Neutrophil (primary cell): Measurements from ENCODE around the gene CTAG1B.
"Not testable (repeated sequence)": the region's sequence is repeated elsewhere in the genome, so short reads cannot be mapped to it uniquely, and the experiment has no call there.

Source experiments
- H3K27ac ChIP-seq: fragments of 200-600 bp; sonication (generic); 2 replicates; pipeline ENCODE4 v1.5.1; 2016; ENCODE audit warnings: mild to moderate bottlenecking, moderate library complexity
- H3K27me3 ChIP-seq: fragments of 200-600 bp; sonication (generic); 2 replicates; pipeline ENCODE4 v1.6.0; 2016; ENCODE audit warnings: mild to moderate bottlenecking
- H3K36me3 ChIP-seq: fragments of 200-600 bp; sonication (generic); 2 replicates; pipeline ENCODE4 v1.5.1; 2017
- H3K4me1 ChIP-seq, 2 experiments: fragments of 200-600 bp in 1 of 2; sonication (generic) in 1 of 2; 1 replicate in 1 of 2; 2 replicates in 1 of 2; pipeline versions ENCODE4 v1.5.1 to v1.6.1; 2013 to 2016; ENCODE audit warnings: low read depth in 1 of 2, low read length in 1 of 2, mild to moderate bottlenecking in 1 of 2, moderate library complexity in 1 of 2; ENCODE audit not compliant: control insufficient read depth in 1 of 2, insufficient read depth in 1 of 2
- H3K4me3 ChIP-seq, 2 experiments: fragments of 200-600 bp in 1 of 2; sonication (generic) in 1 of 2; 1 replicate in 1 of 2; 2 replicates in 1 of 2; pipeline ENCODE4 v1.5.1; 2013 to 2016; ENCODE audit warnings: low read depth in 1 of 2, low read length in 1 of 2, mild to moderate bottlenecking in 1 of 2, moderate library complexity in 1 of 2
- H3K9me3 ChIP-seq: fragments of 200-600 bp; sonication (generic); 2 replicates; pipeline ENCODE4 v1.5.1; 2016
- CTCF ChIP-seq: fragments of 200-600 bp; sonication (generic); IDR thresholded peaks from 2 replicates; pipeline ENCODE4 v1.5.1; 2016; ENCODE audit warnings: antibody characterized with exemption

The CTAG1B gene

GRCh38 chrX:154630949-154631348 lies 11.9 kb upstream of the CTAG1B start:
- H3K27me3 ChIP-seq, H3K4me1 ChIP-seq, H3K9me3 ChIP-seq, H3K27ac ChIP-seq, H3K36me3 ChIP-seq, H3K4me3 ChIP-seq: not testable (repeated sequence)

GRCh38 chrX:154628960-154629359 lies 9.9 kb upstream of the CTAG1B start:
- not testable (repeated sequence) for H3K4me3 ChIP-seq, H3K36me3 ChIP-seq, H3K9me3 ChIP-seq, H3K4me1 ChIP-seq, H3K27me3 ChIP-seq, H3K27ac ChIP-seq

GRCh38 chrX:154620767-154621414 lies 1.8 kb upstream of the CTAG1B start:
- not testable (repeated sequence) for H3K4me3 ChIP-seq, H3K9me3 ChIP-seq, H3K4me1 ChIP-seq, H3K27me3 ChIP-seq, H3K36me3 ChIP-seq, H3K27ac ChIP-seq

- not testable (repeated sequence) for H3K4me3 ChIP-seq
Observed at GRCh38 chrX:154613586-154613985, 5.5 kb downstream of the CTAG1B start.

GRCh38 chrX:154611146-154611545 lies 7.9 kb downstream of the CTAG1B start:
- not testable (repeated sequence) for H3K4me3 ChIP-seq, H3K36me3 ChIP-seq, H3K27ac ChIP-seq, H3K27me3 ChIP-seq, H3K9me3 ChIP-seq, H3K4me1 ChIP-seq

More at GRCh38 chrX:154613586-154613985, 5.5 kb downstream of the CTAG1B start:
- not testable (repeated sequence) for H3K27ac ChIP-seq, H3K4me1 ChIP-seq, H3K27me3 ChIP-seq, H3K9me3 ChIP-seq, H3K36me3 ChIP-seq

GRCh38 chrX:154608823-154609222 lies 10.3 kb downstream of the CTAG1B start:
- not testable (repeated sequence) for H3K9me3 ChIP-seq, H3K4me3 ChIP-seq, H3K27ac ChIP-seq, H3K36me3 ChIP-seq, H3K4me1 ChIP-seq, H3K27me3 ChIP-seq

GRCh38 chrX:154607976-154608375 lies 11.1 kb downstream of the CTAG1B start:
- not testable (repeated sequence) for H3K4me3 ChIP-seq, H3K36me3 ChIP-seq, H3K9me3 ChIP-seq, H3K27ac ChIP-seq, H3K4me1 ChIP-seq, H3K27me3 ChIP-seq

- H3K9me3 ChIP-seq: no peaks in the 10 kb centered on the region
- no peak overlapping the region for H3K4me3 ChIP-seq
- TF ChIP-seq CTCF: no peak
- no peaks in the 10 kb centered on the region for H3K27me3 ChIP-seq
- no peak overlapping the region for H3K27ac ChIP-seq
- no peaks in the 10 kb centered on the region for H3K4me1 ChIP-seq
- no peaks in the 10 kb centered on the region for H3K36me3 ChIP-seq
Observed at GRCh38 chrX:154607370-154607769, 11.7 kb downstream of the CTAG1B start.

- no peak overlapping the region for H3K4me3 ChIP-seq
- H3K27me3 ChIP-seq: no peaks in the 10 kb centered on the region
- TF ChIP-seq CTCF: no peak
- no peaks in the 10 kb centered on the region for H3K36me3 ChIP-seq
- H3K4me1 ChIP-seq: no peaks in the 10 kb centered on the region
- H3K27ac ChIP-seq: no peak overlapping the region
- H3K9me3 ChIP-seq: no peaks in the 10 kb centered on the region
Observed at GRCh38 chrX:154605566-154605965, 13.5 kb downstream of the CTAG1B start.
